Neuronal stem cell (in vitro differentiated cells): ENCODE measurements around the gene HDAC2.

ENCODE experiments used
- DNase-seq: peaks from one replicate; pipeline ENCODE4 v3.0.0-alpha.2; 2013; ENCODE audit warnings: low spot score
- H2AFZ ChIP-seq: one replicate; pipeline ENCODE4 v1.6.1; 2013; ENCODE audit warnings: mild to moderate bottlenecking, low read length, inconsistent platforms
- H2AK5ac ChIP-seq: 2 replicates; pipeline ENCODE4 v1.6.1; 2013; ENCODE audit warnings: low read depth, mild to moderate bottlenecking, inconsistent platforms, low read length, moderate library complexity, mixed read lengths
- H2BK120ac ChIP-seq: 2 replicates; pipeline ENCODE4 v1.6.1; 2013; ENCODE audit warnings: low read depth, mild to moderate bottlenecking, inconsistent platforms, low read length, moderate library complexity, mixed read lengths
- H2BK12ac ChIP-seq: one replicate; pipeline ENCODE4 v1.6.1; 2013; ENCODE audit warnings: low read length, inconsistent platforms
- H2BK15ac ChIP-seq: 2 replicates; pipeline ENCODE4 v1.6.1; 2013; ENCODE audit warnings: mild to moderate bottlenecking, low read length, inconsistent platforms, mixed read lengths
- H2BK5ac ChIP-seq: one replicate; pipeline ENCODE4 v1.6.1; 2013; ENCODE audit warnings: inconsistent platforms, mild to moderate bottlenecking, low read length, moderate library complexity
- H3K14ac ChIP-seq: one replicate; pipeline ENCODE4 v1.6.1; 2013; ENCODE audit warnings: low read length, inconsistent platforms
- H3K18ac ChIP-seq: 2 replicates; pipeline ENCODE4 v1.6.1; 2013; ENCODE audit warnings: low read length, inconsistent platforms
- H3K23ac ChIP-seq: 2 replicates; pipeline ENCODE4 v1.6.1; 2013; ENCODE audit warnings: low read depth, mild to moderate bottlenecking, mixed read lengths, low read length, inconsistent platforms; ENCODE audit not compliant: poor library complexity
- H3K27ac ChIP-seq: replicated peaks from 3 replicates; pipeline ENCODE4 v1.5.1; 2013; ENCODE audit warnings: low read length, inconsistent platforms
- H3K27me3 ChIP-seq, 3 experiments: 2 replicates each; pipeline ENCODE4 v1.6.1; 2013; ENCODE audit warnings: low read length in 3 of 3, mild to moderate bottlenecking in 2 of 3, inconsistent platforms in 1 of 3, low read depth in 1 of 3, mixed read lengths in 1 of 3, moderate library complexity in 1 of 3; ENCODE audit not compliant: control insufficient read depth in 3 of 3, insufficient read depth in 3 of 3
- H3K36me3 ChIP-seq, 2 donors: replicated peaks in 1 of 2; 2 replicates each; pipeline ENCODE4 v1.6.1; 2013; ENCODE audit warnings: low read length in 2 of 2; ENCODE audit not compliant: control insufficient read depth in 2 of 2, insufficient read depth in 2 of 2
- H3K4ac ChIP-seq: 2 replicates; pipeline ENCODE4 v1.6.1; 2013; ENCODE audit warnings: inconsistent platforms, mild to moderate bottlenecking, low read length, moderate library complexity
- H3K4me1 ChIP-seq, 2 donors: 1 replicate in 1 of 2; 2 replicates in 1 of 2; pipeline ENCODE4 v1.6.1; 2013; ENCODE audit warnings: low read length in 2 of 2, low read depth in 1 of 2; ENCODE audit not compliant: control insufficient read depth in 2 of 2, insufficient read depth in 1 of 2
- H3K4me2 ChIP-seq: one replicate; pipeline ENCODE4 v1.6.1; 2013; ENCODE audit warnings: mild to moderate bottlenecking, low read length, inconsistent platforms; ENCODE audit not compliant: insufficient read depth, poor library complexity, severe bottlenecking
- H3K4me3 ChIP-seq, 2 donors: 2 replicates each; pipeline ENCODE4 v1.5.1; 2013; ENCODE audit warnings: low read length in 2 of 2, mild to moderate bottlenecking in 2 of 2, inconsistent platforms in 1 of 2, moderate library complexity in 1 of 2
- H3K79me1 ChIP-seq: one replicate; pipeline ENCODE4 v1.6.1; 2013; ENCODE audit warnings: low read depth, mild to moderate bottlenecking, inconsistent platforms, low read length, moderate library complexity
- H3K9ac ChIP-seq: one replicate; pipeline ENCODE4 v1.6.1; 2013; ENCODE audit warnings: mild to moderate bottlenecking, low read depth, low read length, inconsistent platforms; ENCODE audit not compliant: poor library complexity
- H3K9me3 ChIP-seq, 2 donors: replicated peaks in 1 of 2; 2 replicates each; pipeline versions ENCODE3 to v1.6.1; 2013; ENCODE audit warnings: low read length in 2 of 2, mild to moderate bottlenecking in 2 of 2, inconsistent platforms in 1 of 2, low read depth in 1 of 2, mixed read lengths in 1 of 2, moderate library complexity in 1 of 2; ENCODE audit not compliant: control insufficient read depth in 2 of 2, insufficient read depth in 1 of 2
- H4K8ac ChIP-seq: one replicate; pipeline ENCODE4 v1.6.1; 2013; ENCODE audit warnings: low read depth, mild to moderate bottlenecking, inconsistent platforms, low read length, moderate library complexity
- H4K91ac ChIP-seq: one replicate; pipeline ENCODE4 v1.6.1; 2013; ENCODE audit warnings: low read length, low read depth, mild to moderate bottlenecking, inconsistent platforms; ENCODE audit not compliant: poor library complexity
- WGBS, 2 donors: extraction: QIAGEN DNeasy Blood & Tissue Kit; methylation state at CpG; one replicate each; pipeline ENCODE4 v1.1.7; 2013; ENCODE audit warnings: missing lambda C conversion rate in 2 of 2, mixed read lengths in 1 of 2; ENCODE audit not compliant: insufficient read length in 2 of 2, insufficient replicate concordance in 1 of 2; ENCODE audit errors: extremely low coverage in 2 of 2; 5-methylcytosine and 5-hydroxymethylcytosine counted together

HDAC2 gene

GRCh38 chr6:113884011-113884410 lies 86.9 kb downstream of the HDAC2 start:
- no CpG with 5 or more reads among the region's 2 CpGs for WGBS, 2 donors
- Histone ChIP-seq H2BK12ac (no peak overlapping the region), H3K4me2 (no peak overlapping the region), H3K27ac (no peak overlapping the region), H3K4me3 (no peak overlapping the region), H2BK120ac (no peak overlapping the region), H2AK5ac (no peak overlapping the region), H3K79me1 (no peaks in the 10 kb centered on the region), H4K8ac (no peak overlapping the region), H3K9ac (no peak overlapping the region), H3K36me3 (no peaks in the 10 kb centered on the region), H3K9me3 (peaks cover 2 to 3% of the 10 kb centered on the region in 2 donors), H2BK5ac (no peak overlapping the region), H3K14ac (no peak overlapping the region), H3K4me1 (peaks cover 0 to 3% of the 10 kb centered on the region in 2 donors), H2AFZ (no peak overlapping the region), H3K23ac (no peak overlapping the region), H4K91ac (no peak overlapping the region), H3K27me3 (no peaks in the 10 kb centered on the region), H3K4ac (no peak overlapping the region), H2BK15ac (no peak overlapping the region), H3K18ac (no peak overlapping the region)
- DNase-seq = no peak
